ENCODE data around the gene RCSD1. TPM values are rescaled to one million over a fixed set of nuclear protein-coding genes. Genes with fewer than 3 reads are reported as not detected.
A peak's percentile ranks its signal among the peaks of the same experiment; 100 is the strongest.

The RCSD1 gene
- total RNA-seq, 1 experiment from 2014 or later: not detected

DNA sequence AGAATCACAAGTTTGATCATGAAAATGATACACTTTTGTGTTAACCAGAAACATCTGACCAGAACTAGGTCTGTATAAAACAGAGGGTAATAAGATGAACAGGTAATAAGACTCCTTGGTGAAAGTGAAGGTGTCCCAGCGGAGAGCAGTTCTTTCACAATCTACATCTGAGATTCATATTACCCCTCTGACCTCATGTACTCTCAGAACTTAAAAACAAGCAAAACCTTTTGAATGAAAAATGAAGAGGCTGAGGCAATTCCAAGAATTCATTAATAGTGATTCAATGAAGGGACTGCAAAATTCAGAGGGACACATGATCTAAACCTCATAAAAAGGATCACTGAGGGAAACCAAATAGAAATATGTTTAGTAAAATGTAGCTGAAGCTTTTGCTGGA is 80.8 kb downstream of the RCSD1 start:
- Histone ChIP-seq H3K36me3 (ENCODE audit: insufficient read depth, low read length, poor library complexity, severe bottlenecking) (no peaks in the 10 kb centered on the region), H3K4me1 (ENCODE audit: insufficient read depth, low read length, poor library complexity, severe bottlenecking) (no peaks in the 10 kb centered on the region), H3K27ac (ENCODE audit: low read depth, low read length, poor library complexity, severe bottlenecking) (no peak overlapping the region), H3K4me3 (ENCODE audit: low read depth, low read length, poor library complexity, severe bottlenecking) (no peak overlapping the region), H3K9me3 (ENCODE audit: low read depth, low read length, poor library complexity, severe bottlenecking) (no peaks in the 10 kb centered on the region), H3K27me3 (replicated peaks; ENCODE audit: insufficient read depth, low read depth, low read length, poor library complexity) (no peaks in the 10 kb centered on the region)
- BruUV-seq (replicated peaks): no TSS peak
- POLR2A ChIA-PET (ENCODE audit: low non-redundant PET): no interaction called here
- no peak for DNase-seq (ENCODE audit: low spot score)
- intact Hi-C loops (cut with micrococcal nuclease; ENCODE audit: unreplicated experiment): loop anchor here (10.0 kb wide), 2 partner anchors 224 to 1886 kb away; partner anchors contain the start of genes DCAF6, MPC2 and UCK2
- TF ChIP-seq EZH2 (IDR thresholded peaks at IDR 0.05; ENCODE audit: borderline replicate concordance, low read depth, low read length, poor library complexity, severe bottlenecking): no peak
- TF ChIP-seq, protein P1, sequence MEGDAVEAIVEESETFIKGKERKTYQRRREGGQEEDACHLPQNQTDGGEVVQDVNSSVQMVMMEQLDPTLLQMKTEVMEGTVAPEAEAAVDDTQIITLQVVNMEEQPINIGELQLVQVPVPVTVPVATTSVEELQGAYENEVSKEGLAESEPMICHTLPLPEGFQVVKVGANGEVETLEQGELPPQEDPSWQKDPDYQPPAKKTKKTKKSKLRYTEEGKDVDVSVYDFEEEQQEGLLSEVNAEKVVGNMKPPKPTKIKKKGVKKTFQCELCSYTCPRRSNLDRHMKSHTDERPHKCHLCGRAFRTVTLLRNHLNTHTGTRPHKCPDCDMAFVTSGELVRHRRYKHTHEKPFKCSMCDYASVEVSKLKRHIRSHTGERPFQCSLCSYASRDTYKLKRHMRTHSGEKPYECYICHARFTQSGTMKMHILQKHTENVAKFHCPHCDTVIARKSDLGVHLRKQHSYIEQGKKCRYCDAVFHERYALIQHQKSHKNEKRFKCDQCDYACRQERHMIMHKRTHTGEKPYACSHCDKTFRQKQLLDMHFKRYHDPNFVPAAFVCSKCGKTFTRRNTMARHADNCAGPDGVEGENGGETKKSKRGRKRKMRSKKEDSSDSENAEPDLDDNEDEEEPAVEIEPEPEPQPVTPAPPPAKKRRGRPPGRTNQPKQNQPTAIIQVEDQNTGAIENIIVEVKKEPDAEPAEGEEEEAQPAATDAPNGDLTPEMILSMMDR (conservative IDR thresholded peaks at IDR 0.05; ENCODE audit: low read depth, low read length): no peak
- CTCF ChIA-PET: no interaction called here

DNA sequence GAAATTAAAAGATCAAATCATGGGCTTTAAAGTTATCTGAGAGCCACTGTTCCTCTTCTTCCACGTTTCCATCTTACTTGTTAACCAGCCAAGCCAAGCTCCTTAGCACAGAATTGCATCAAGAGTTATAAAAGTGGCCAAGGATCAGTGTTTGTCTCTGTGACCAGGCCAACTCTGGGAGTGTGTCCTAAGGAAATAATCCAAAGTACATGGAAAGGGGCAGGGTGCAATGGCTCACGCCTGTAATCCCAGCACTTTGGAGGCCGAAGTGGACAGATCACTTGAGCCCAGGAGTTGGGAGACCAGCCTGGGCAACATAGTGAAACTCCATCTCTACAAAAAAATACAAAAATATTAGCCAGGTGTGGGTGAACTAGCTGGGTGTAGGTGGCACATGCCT is 81.8 kb downstream of the RCSD1 start:
- Histone ChIP-seq H3K27ac (ENCODE audit: low read depth, low read length, poor library complexity, severe bottlenecking) (no peak overlapping the region), H3K36me3 (ENCODE audit: insufficient read depth, low read length, poor library complexity, severe bottlenecking) (no peaks in the 10 kb centered on the region), H3K9me3 (ENCODE audit: low read depth, low read length, poor library complexity, severe bottlenecking) (no peaks in the 10 kb centered on the region), H3K27me3 (replicated peaks; ENCODE audit: insufficient read depth, low read depth, low read length, poor library complexity) (no peaks in the 10 kb centered on the region), H3K4me3 (ENCODE audit: low read depth, low read length, poor library complexity, severe bottlenecking) (no peak overlapping the region), H3K4me1 (ENCODE audit: insufficient read depth, low read length, poor library complexity, severe bottlenecking) (no peaks in the 10 kb centered on the region)
- TF ChIP-seq EZH2 (IDR thresholded peaks at IDR 0.05; ENCODE audit: borderline replicate concordance, low read depth, low read length, poor library complexity, severe bottlenecking): no peak
- TF ChIP-seq, protein P1 (conservative IDR thresholded peaks at IDR 0.05; ENCODE audit: low read depth, low read length): no peak
- DNase-seq (ENCODE audit: low spot score): no peak
- CTCF ChIA-PET: no interaction called here
- no TSS peak for BruUV-seq (replicated peaks)
- POLR2A ChIA-PET (ENCODE audit: low non-redundant PET): no interaction called here
- intact Hi-C loops (cut with micrococcal nuclease; ENCODE audit: unreplicated experiment): loop anchor here (10.0 kb wide), 2 partner anchors 223 to 1887 kb away; partner anchors contain the start of genes DCAF6, MPC2 and UCK2

DNA sequence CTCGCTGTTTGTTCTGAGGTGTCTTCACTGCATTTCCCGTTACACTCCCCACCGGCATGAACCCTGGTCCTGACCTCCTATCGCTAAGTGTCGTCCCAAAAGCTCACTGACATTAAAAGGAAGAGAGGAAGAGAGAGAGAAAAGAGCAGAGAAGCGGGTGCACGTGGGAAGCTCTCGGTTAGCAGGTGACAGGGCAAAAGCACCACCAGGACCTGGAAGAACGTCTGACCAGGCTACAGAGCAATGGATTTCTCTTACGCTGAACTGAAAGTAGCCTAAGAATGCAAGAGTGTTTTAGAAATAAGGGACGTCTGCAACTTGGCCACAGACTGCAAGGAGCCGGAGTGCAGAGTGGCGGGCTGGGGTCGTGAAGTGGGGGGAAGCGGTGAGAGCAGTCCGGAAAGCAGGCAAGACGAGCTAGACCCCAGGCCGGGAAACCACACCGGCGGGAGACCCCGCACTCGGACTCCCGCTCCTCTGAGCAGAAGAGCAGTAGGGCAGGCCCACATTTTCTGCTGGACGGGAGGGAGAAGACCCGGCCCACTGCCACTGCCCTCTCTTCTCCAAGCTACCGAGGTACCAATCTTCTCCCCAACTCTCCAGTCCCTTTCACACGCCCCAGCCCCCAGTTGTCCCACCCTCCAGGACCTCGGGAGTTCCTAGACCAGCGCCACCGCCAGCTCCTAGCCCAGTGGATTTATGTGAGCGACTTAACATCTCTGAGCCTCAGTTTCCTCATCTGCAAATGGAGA is 83.5 kb downstream of the RCSD1 start:
- no peaks in the 10 kb centered on the region for H3K9me3 ChIP-seq (ENCODE audit: low read depth, low read length, poor library complexity, severe bottlenecking)
- ChIA-PET CTCF (interaction anchor here (0.6 kb wide), 1 partner anchor 102 kb away, joined by 9 read pairs; no protein-coding TSS in a partner anchor), POLR2A (ENCODE audit: low non-redundant PET) (interaction anchor here (0.6 kb wide), 1 partner anchor 157 kb away, joined by 10 read pairs; no protein-coding TSS in a partner anchor)
- BruUV-seq (replicated peaks): no TSS peak
- no peaks in the 10 kb centered on the region for H3K36me3 ChIP-seq (ENCODE audit: insufficient read depth, low read length, poor library complexity, severe bottlenecking)
- no peaks in the 10 kb centered on the region for H3K27me3 ChIP-seq (replicated peaks; ENCODE audit: insufficient read depth, low read depth, low read length, poor library complexity)
- peak overlapping the region; percentile 92 for H3K27ac ChIP-seq (ENCODE audit: low read depth, low read length, poor library complexity, severe bottlenecking)
- no peak for DNase-seq (ENCODE audit: low spot score)
- H3K4me3 ChIP-seq (ENCODE audit: low read depth, low read length, poor library complexity, severe bottlenecking): peak overlapping the region; percentile 67
- no peaks in the 10 kb centered on the region for H3K4me1 ChIP-seq (ENCODE audit: insufficient read depth, low read length, poor library complexity, severe bottlenecking)
- intact Hi-C loops (cut with micrococcal nuclease; ENCODE audit: unreplicated experiment): loop anchor here (2.0 to 10.0 kb wide), 3 partner anchors 89 to 1889 kb away; partner anchors contain the start of genes DCAF6, MPC2 and UCK2
- no peak for TF ChIP-seq EZH2 (IDR thresholded peaks at IDR 0.05; ENCODE audit: borderline replicate concordance, low read depth, low read length, poor library complexity, severe bottlenecking)
- TF ChIP-seq, protein P1 (conservative IDR thresholded peaks at IDR 0.05; ENCODE audit: low read depth, low read length): no peak

Measured in A673 (cell line).